SU-DHL-6 (cell line): Measurements from ENCODE around the gene ZIC3.

Source experiments
- H2AFZ ChIP-seq: fragments of 200-600 bp; sonication (generic); 2 replicates; pipeline ENCODE4 v1.6.1; 2014; ENCODE audit warnings: low read depth, mild to moderate bottlenecking, moderate library complexity, mixed read lengths, antibody characterized with exemption, low read length; ENCODE audit not compliant: severe bottlenecking
- H3F3A ChIP-seq: fragments of 200-600 bp; shearing (Covaris generic); 2 replicates; pipeline ENCODE4 v1.6.0; 2016; ENCODE audit warnings: antibody characterized with exemption, mild to moderate bottlenecking; ENCODE audit not compliant: insufficient read depth
- H3K27ac ChIP-seq: fragments of 200-600 bp; sonication (generic); 2 replicates; pipeline ENCODE4 v1.5.1; 2016; ENCODE audit warnings: low read depth, mild to moderate bottlenecking, low read length, moderate library complexity, mixed read lengths
- H3K27me3 ChIP-seq: fragments of 200-600 bp; sonication (generic), shearing (Covaris generic); 2 replicates; pipeline ENCODE4 v1.6.0; 2014; ENCODE audit warnings: mild to moderate bottlenecking, low read length
- H3K36me3 ChIP-seq: fragments of 200-600 bp; sonication (generic); 2 replicates; pipeline ENCODE4 v1.6.1; 2014; ENCODE audit warnings: mild to moderate bottlenecking, low read length, mixed read lengths
- H3K4me2 ChIP-seq: fragments of 300-600, 200-600 bp; shearing (Covaris generic), sonication (generic); 2 replicates; pipeline ENCODE4 v1.6.0; 2014; ENCODE audit warnings: low read length, low read depth, mild to moderate bottlenecking; ENCODE audit not compliant: poor library complexity, severe bottlenecking
- H3K4me3 ChIP-seq: fragments of 200-600 bp; sonication (generic); 2 replicates; pipeline ENCODE4 v1.5.1; 2014; ENCODE audit warnings: antibody characterized with exemption, low read length, mild to moderate bottlenecking, mixed read lengths; ENCODE audit not compliant: insufficient read depth, poor library complexity, severe bottlenecking
- H3K79me2 ChIP-seq: fragments of 200-600 bp; sonication (generic); 2 replicates; pipeline ENCODE4 v1.6.1; 2014; ENCODE audit warnings: mild to moderate bottlenecking, low read length, moderate library complexity; ENCODE audit not compliant: insufficient read depth
- H3K9ac ChIP-seq: fragments of 200-600 bp; sonication (generic); 2 replicates; pipeline ENCODE4 v1.7.0; 2014; ENCODE audit warnings: mild to moderate bottlenecking, low read length
- H3K9me2 ChIP-seq: fragments of 200-600 bp; sonication (generic); replicated peaks from 2 replicates; pipeline ENCODE4 v1.6.1; 2014; ENCODE audit warnings: low read length; ENCODE audit not compliant: insufficient read depth
- H3K9me3 ChIP-seq: fragments of 200-600 bp; sonication (generic); 2 replicates; pipeline ENCODE4 v1.6.1; 2014; ENCODE audit warnings: low read length, mixed read lengths; ENCODE audit not compliant: insufficient read depth
- H4K20me1 ChIP-seq: fragments of 200-600 bp; sonication (generic); 2 replicates; pipeline ENCODE4 v1.6.1; 2014; ENCODE audit warnings: low read depth, mild to moderate bottlenecking, antibody characterized with exemption, low read length, moderate library complexity, mixed read lengths
- EZH2phosphoT487 ChIP-seq: fragments of 200-600 bp; sonication (generic), shearing (Covaris generic); conservative IDR thresholded peaks from 2 replicates; pipeline ENCODE4 v1.6.1; 2018; ENCODE audit warnings: mild to moderate bottlenecking, antibody characterized with exemption, low read length, moderate library complexity, mixed read lengths
- TF ChIP-seq, protein P1 (sequence below): fragments of 200-600 bp; sonication (generic); IDR thresholded peaks from one replicate; pipeline ENCODE4 v1.5.1; 2017; ENCODE audit warnings: antibody characterized with exemption, mild to moderate bottlenecking, low read length, moderate library complexity; ENCODE audit not compliant: insufficient read depth, poor library complexity, severe bottlenecking

Gene ZIC3

DNA sequence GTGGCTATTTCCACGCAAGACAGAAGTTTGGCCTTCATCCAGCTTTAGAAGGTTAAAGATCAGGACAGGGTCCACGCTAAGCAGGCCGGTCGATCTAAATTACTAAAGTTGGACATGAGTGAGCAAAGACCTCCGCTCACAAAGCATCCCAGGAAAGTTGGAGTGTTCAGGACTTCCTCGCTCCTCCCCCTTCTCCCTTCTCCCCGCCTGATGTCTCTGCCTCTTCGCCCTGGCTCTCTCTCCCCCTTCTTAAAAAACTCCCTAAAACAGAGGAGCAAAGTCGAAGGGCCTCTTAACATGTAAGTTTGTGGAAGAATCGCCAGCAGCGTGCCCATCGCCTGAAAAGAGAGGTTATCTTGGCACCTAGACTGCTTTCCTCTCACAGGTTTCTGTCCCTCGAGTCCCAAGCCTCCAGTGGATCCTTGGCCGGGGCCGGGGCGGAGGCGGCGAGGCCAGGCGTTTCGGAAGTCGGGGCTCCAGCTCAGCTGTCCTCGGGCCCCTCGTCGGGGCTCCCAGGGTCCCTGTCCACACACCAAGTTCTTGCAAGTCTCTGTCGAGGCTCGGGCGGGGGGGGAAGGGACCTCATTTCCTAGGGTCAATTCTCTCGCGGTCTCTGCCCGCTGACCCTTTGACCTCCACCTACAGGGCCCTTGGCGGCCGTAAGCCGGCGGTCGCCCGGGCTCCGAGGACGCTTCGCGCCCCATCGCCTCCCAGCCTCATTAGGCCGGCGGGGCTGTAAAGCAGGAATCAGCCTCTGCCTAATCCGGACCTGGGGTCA lies 7.6 kb downstream of the ZIC3 start:
- Histone ChIP-seq H3K79me2 (no peaks in the 10 kb centered on the region), H3F3A (no peaks in the 10 kb centered on the region), H3K27ac (no peak overlapping the region), H3K4me3 (no peak overlapping the region), H3K36me3 (no peaks in the 10 kb centered on the region), H3K9me2 (no peaks in the 10 kb centered on the region), H2AFZ (no peak overlapping the region), H3K9ac (no peak overlapping the region), H3K27me3 (no peaks in the 10 kb centered on the region), H4K20me1 (no peaks in the 10 kb centered on the region), H3K9me3 (no peaks in the 10 kb centered on the region), H3K4me2 (no peak overlapping the region)
- TF ChIP-seq EZH2phosphoT487, result no peak
- TF ChIP-seq, protein P1, sequence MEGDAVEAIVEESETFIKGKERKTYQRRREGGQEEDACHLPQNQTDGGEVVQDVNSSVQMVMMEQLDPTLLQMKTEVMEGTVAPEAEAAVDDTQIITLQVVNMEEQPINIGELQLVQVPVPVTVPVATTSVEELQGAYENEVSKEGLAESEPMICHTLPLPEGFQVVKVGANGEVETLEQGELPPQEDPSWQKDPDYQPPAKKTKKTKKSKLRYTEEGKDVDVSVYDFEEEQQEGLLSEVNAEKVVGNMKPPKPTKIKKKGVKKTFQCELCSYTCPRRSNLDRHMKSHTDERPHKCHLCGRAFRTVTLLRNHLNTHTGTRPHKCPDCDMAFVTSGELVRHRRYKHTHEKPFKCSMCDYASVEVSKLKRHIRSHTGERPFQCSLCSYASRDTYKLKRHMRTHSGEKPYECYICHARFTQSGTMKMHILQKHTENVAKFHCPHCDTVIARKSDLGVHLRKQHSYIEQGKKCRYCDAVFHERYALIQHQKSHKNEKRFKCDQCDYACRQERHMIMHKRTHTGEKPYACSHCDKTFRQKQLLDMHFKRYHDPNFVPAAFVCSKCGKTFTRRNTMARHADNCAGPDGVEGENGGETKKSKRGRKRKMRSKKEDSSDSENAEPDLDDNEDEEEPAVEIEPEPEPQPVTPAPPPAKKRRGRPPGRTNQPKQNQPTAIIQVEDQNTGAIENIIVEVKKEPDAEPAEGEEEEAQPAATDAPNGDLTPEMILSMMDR, result no peak

DNA sequence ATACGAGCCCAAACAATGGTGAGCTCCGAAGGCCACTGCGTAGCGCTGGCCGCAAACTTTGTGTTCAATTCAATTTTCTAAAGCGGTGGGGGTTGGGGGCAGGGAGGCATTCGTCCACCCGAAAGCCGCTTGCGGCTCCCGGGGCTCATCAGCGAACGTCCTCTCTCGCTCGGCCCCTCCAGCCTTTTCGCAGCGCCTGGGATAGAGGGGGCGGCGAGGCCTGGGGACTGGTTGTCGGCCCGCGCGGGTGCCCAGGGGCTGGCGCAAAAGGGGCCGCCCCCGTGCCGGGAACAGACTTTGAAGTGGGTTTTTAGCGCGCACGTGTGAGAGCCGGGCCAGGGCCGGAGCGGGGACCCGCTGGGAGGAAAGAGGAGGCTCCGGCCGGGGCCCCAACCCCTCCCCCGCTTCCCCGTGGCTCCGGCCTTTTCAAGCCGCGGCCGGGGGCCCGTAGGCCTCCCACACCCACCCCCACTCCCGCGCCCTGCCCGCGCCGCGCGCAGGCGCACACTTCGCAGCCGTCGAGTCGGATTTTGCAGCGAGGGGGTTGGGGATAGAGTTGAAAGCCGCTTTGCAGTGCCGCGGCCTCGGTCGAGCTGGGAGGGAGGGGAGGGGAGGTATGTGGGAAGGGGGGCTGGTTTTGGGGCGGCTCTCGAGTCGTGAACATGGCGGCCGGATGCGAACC lies 8.3 kb downstream of the ZIC3 start:
- Histone ChIP-seq H3K36me3 (no peaks in the 10 kb centered on the region), H3K27me3 (no peaks in the 10 kb centered on the region), H4K20me1 (no peaks in the 10 kb centered on the region), H3K27ac (no peak overlapping the region), H3F3A (no peaks in the 10 kb centered on the region), H3K9ac (no peak overlapping the region), H3K9me2 (no peaks in the 10 kb centered on the region), H2AFZ (no peak overlapping the region), H3K9me3 (no peaks in the 10 kb centered on the region), H3K79me2 (no peaks in the 10 kb centered on the region), H3K4me3 (no peak overlapping the region), H3K4me2 (no peak overlapping the region)
- TF ChIP-seq EZH2phosphoT487, result no peak
- TF ChIP-seq, protein P1, result no peak

DNA sequence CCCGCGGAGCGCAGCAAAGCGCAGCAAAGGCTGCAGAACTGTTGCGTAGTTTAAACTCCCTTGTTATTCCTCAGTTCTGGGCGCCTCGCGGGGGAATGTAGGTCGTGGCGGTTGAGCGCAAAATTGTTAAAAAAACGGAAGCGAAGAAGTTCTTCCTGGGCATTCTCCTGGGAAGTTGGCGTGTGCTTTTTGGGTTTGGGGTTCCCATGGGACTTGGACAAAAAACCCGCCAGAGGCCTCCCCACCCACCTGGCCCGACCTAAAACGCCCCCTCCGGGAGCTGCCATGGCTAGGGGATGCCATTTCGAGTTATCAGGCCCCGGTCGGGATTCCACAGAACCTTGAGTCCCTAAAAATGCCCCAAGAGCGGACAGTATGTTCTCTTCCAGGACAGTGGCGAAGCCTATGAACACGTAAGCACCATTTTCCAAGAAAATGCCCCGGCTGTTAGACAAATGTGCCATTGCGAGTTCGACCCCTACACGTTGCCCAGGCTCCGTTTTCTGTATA lies 8.9 kb downstream of the ZIC3 start:
- Histone ChIP-seq H3K36me3 (no peaks in the 10 kb centered on the region), H4K20me1 (no peaks in the 10 kb centered on the region), H3K27me3 (no peaks in the 10 kb centered on the region), H3F3A (no peaks in the 10 kb centered on the region), H3K79me2 (no peaks in the 10 kb centered on the region), H3K4me2 (no peak overlapping the region), H3K9me3 (no peaks in the 10 kb centered on the region), H3K9ac (no peak overlapping the region), H2AFZ (no peak overlapping the region), H3K27ac (no peak overlapping the region), H3K9me2 (no peaks in the 10 kb centered on the region), H3K4me3 (no peak overlapping the region)
- no peak for TF ChIP-seq EZH2phosphoT487
- TF ChIP-seq, protein P1, result no peak
